ENCODE data around the gene TRIM40. TPM values are rescaled to one million over a fixed set of nuclear protein-coding genes. Genes with fewer than 3 reads are reported as not detected.
A peak's percentile ranks its signal among the peaks of the same experiment; 100 is the strongest.

Gene TRIM40
- total RNA-seq, 1 experiment from 2014 or later = not detected

DNA sequence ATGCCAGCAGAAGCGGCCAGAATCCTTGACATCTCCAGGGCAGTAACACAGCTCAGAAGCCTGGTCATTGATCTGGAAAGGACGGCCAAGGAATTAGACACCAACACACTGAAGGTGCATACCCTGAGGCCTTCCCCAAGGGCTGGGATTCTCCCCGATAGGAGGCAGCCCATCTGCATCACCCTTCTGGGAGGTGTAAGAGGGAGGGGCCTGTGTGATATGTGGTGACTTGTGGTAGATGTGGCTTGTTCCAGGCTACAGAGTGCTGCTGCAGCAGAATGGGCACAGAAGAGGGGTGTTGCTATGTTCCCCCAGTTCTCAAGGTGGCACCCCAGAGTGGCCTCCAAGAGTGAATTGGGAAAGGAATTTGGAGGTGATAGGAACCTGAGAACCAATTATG, 11.2 kb downstream of the TRIM40 start:
- TF ChIP-seq, protein P1, sequence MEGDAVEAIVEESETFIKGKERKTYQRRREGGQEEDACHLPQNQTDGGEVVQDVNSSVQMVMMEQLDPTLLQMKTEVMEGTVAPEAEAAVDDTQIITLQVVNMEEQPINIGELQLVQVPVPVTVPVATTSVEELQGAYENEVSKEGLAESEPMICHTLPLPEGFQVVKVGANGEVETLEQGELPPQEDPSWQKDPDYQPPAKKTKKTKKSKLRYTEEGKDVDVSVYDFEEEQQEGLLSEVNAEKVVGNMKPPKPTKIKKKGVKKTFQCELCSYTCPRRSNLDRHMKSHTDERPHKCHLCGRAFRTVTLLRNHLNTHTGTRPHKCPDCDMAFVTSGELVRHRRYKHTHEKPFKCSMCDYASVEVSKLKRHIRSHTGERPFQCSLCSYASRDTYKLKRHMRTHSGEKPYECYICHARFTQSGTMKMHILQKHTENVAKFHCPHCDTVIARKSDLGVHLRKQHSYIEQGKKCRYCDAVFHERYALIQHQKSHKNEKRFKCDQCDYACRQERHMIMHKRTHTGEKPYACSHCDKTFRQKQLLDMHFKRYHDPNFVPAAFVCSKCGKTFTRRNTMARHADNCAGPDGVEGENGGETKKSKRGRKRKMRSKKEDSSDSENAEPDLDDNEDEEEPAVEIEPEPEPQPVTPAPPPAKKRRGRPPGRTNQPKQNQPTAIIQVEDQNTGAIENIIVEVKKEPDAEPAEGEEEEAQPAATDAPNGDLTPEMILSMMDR (IDR thresholded peaks at IDR 0.05; ENCODE audit: insufficient read depth in 1 of 2, low read depth in 1 of 2, low read length in 1 of 2, severe bottlenecking in 1 of 2, unreplicated experiment in 1 of 2) = no peak
- Mint-ChIP-seq H3K9me3 (ENCODE audit: unreplicated experiment) (no peaks in the 10 kb centered on the region), H3K4me3 (ENCODE audit: unreplicated experiment) (no peak overlapping the region), H3K4me1 (ENCODE audit: low read depth, unreplicated experiment) (peaks cover 12% of the 10 kb centered on the region), H3K27me3 (ENCODE audit: insufficient read depth, unreplicated experiment) (no peaks in the 10 kb centered on the region), H3K27ac (ENCODE audit: unreplicated experiment) (no peak overlapping the region), H3K36me3 (ENCODE audit: insufficient read depth, unreplicated experiment) (no peaks in the 10 kb centered on the region)
- no TSS peak for BruUV-seq (replicated peaks)
- Histone ChIP-seq H3K27me3 (replicated peaks; ENCODE audit: control insufficient read depth, insufficient read depth, low read length) (no peaks in the 10 kb centered on the region), H3K4me1 (peaks cover 11% of the 10 kb centered on the region), H3K36me3 (ENCODE audit: control insufficient read depth, insufficient read depth, low read length) (no peaks in the 10 kb centered on the region), H3K4me3 (ENCODE audit: low read depth, low read length) (no peak overlapping the region), H3K9me3 (no peaks in the 10 kb centered on the region)
- CTCF ChIA-PET = no interaction called here
- POLR2A ChIA-PET = no interaction called here
- DNase-seq = no peak
- intact Hi-C loops (cut with micrococcal nuclease; ENCODE audit: unreplicated experiment) = no loop called here

DNA sequence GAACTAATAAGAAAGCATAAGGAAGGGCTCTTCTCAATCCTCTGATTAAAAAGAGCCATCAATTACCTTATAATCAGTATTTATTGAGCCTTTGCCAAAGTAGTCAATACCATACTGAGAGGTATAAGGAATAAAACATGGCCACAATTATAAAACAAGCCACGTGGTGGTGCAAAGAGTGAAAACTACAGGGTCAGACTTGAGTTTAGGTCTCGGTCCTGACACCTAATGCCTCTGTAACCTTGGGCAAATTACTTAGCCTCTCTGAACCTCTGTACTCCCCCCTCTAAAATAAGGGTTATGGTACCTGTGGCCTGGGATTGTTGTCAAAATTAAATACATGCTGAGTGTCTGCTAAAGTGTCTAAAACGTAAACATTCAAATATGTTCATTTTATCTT, 13.3 kb downstream of the TRIM40 start:
- intact Hi-C loops (cut with micrococcal nuclease; ENCODE audit: unreplicated experiment) = loop anchor here (1.0 kb wide), 1 partner anchor 21 kb away; no protein-coding TSS in a partner anchor
- DNase-seq = no peak
- BruUV-seq (replicated peaks) = no TSS peak
- TF ChIP-seq, protein P1 (IDR thresholded peaks at IDR 0.05; ENCODE audit: insufficient read depth in 1 of 2, low read depth in 1 of 2, low read length in 1 of 2, severe bottlenecking in 1 of 2, unreplicated experiment in 1 of 2) = peak in 1 of 2 experiments; percentile 1
- POLR2A ChIA-PET = no interaction called here
- Mint-ChIP-seq H3K36me3 (ENCODE audit: insufficient read depth, unreplicated experiment) (no peaks in the 10 kb centered on the region), H3K27me3 (ENCODE audit: insufficient read depth, unreplicated experiment) (no peaks in the 10 kb centered on the region), H3K9me3 (ENCODE audit: unreplicated experiment) (no peaks in the 10 kb centered on the region), H3K27ac (ENCODE audit: unreplicated experiment) (no peak overlapping the region), H3K4me1 (ENCODE audit: low read depth, unreplicated experiment) (peaks cover 5% of the 10 kb centered on the region), H3K4me3 (ENCODE audit: unreplicated experiment) (no peak overlapping the region)
- Histone ChIP-seq H3K36me3 (ENCODE audit: control insufficient read depth, insufficient read depth, low read length) (no peaks in the 10 kb centered on the region), H3K9me3 (no peaks in the 10 kb centered on the region), H3K27me3 (replicated peaks; ENCODE audit: control insufficient read depth, insufficient read depth, low read length) (no peaks in the 10 kb centered on the region), H3K4me3 (ENCODE audit: low read depth, low read length) (no peak overlapping the region), H3K4me1 (peaks cover 2% of the 10 kb centered on the region; the same call in 1 of the 2 replicates)
- CTCF ChIA-PET = no interaction called here

DNA sequence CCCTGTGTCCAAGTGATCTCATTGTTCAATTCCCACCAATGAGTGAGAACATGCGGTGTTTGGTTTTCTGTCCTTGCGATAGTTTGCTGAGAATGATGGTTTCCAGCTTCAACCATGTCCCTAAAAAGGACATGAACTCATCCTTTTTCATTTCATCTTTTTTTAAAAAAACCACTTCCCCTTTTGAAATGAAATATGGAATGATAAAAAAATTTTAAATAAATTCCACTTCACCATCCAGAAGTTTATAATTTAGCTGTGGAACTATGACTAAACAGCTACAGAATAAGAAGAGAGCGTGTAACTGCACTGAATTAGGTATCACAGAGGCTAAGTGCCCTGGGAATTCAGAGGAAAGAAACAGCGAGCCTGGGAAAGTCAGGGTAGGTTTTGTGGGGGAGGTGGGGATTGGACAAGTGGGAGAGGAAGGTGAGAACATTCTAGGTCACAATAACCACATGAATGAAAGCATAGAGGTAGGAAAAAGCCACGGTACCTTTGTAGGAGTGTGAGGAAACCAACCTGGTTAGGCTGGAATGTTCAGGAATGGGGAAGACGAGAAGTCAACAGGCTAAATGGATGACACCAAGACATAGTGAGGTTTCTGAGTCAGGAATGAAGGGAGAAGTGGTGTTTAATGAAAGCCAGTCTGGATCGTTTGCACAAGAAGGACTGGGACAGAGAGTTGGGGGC, 14.1 kb downstream of the TRIM40 start:
- Mint-ChIP-seq H3K27me3 (ENCODE audit: insufficient read depth, unreplicated experiment) (no peaks in the 10 kb centered on the region), H3K9me3 (ENCODE audit: unreplicated experiment) (no peaks in the 10 kb centered on the region), H3K36me3 (ENCODE audit: insufficient read depth, unreplicated experiment) (no peaks in the 10 kb centered on the region), H3K27ac (ENCODE audit: unreplicated experiment) (no peak overlapping the region), H3K4me3 (ENCODE audit: unreplicated experiment) (no peak overlapping the region), H3K4me1 (ENCODE audit: low read depth, unreplicated experiment) (no peaks in the 10 kb centered on the region)
- TF ChIP-seq, protein P1 (IDR thresholded peaks at IDR 0.05; ENCODE audit: insufficient read depth in 1 of 2, low read depth in 1 of 2, low read length in 1 of 2, severe bottlenecking in 1 of 2, unreplicated experiment in 1 of 2) = no peak
- H3K27me3 ChIP-seq (replicated peaks; ENCODE audit: control insufficient read depth, insufficient read depth, low read length) = no peaks in the 10 kb centered on the region
- no peak overlapping the region for H3K4me3 ChIP-seq (ENCODE audit: low read depth, low read length)
- no peaks in the 10 kb centered on the region for H3K36me3 ChIP-seq (ENCODE audit: control insufficient read depth, insufficient read depth, low read length)
- ChIA-PET CTCF (no interaction called here), POLR2A (no interaction called here)
- no peaks in the 10 kb centered on the region for H3K9me3 ChIP-seq
- H3K4me1 ChIP-seq = no peaks in the 10 kb centered on the region; the same call in 1 of the 2 replicates
- intact Hi-C loops (cut with micrococcal nuclease; ENCODE audit: unreplicated experiment) = loop anchor here (1.0 kb wide), 1 partner anchor 20 kb away; no protein-coding TSS in a partner anchor
- DNase-seq = no peak
- no TSS peak for BruUV-seq (replicated peaks)

Measured in Caco-2 (cell line).